Activated CD4-positive, alpha-beta T cell treated with anti-CD3 and anti-CD28 coated beads, Interleukin-2, Interleukin-4, amounts not matched to agents 100 ng/mL and 50 ng/mL, durations not matched to agents 16 hours and 8 hours (primary cell): ENCODE results near the gene HARS1.
"Not testable (repeated sequence)": the region's sequence is repeated elsewhere in the genome, so short reads cannot be mapped to it uniquely, and the experiment has no call there.

ENCODE experiments used
- DNase-seq: peaks from one replicate; pipeline ENCODE4 v3.0.0-alpha.2; 2020; ENCODE audit warnings: low spot score

The HARS1 gene

GRCh38 chr5:140633021-140633471 is 58.1 kb downstream of the HARS1 start, which contains the start of gene CD14:
TSS of gene CD14 (minus strand) at chr5:140633175. CDS start at chr5:140633071, 104 bp downstream.
- DNase-seq, result no peak

GRCh38 chr5:140632366-140633020 is 58.7 kb downstream of the HARS1 start:
- DNase-seq, result peak; percentile 53

GRCh38 chr5:140631831-140632365 is 59.3 kb downstream of the HARS1 start:
- DNase-seq, result no peak

GRCh38 chr5:140631036-140631417 is 60.1 kb downstream of the HARS1 start:
- no peak for DNase-seq

GRCh38 chr5:140630292-140631035 is 60.7 kb downstream of the HARS1 start:
- DNase-seq, result no peak

GRCh38 chr5:140628711-140629110 is 62.5 kb downstream of the HARS1 start:
- no peak for DNase-seq

GRCh38 chr5:140627972-140628371 is 63.2 kb downstream of the HARS1 start:
- DNase-seq, result no peak

- not testable (repeated sequence) for DNase-seq
Measured at GRCh38 chr5:140624886-140625285, 66.3 kb downstream of the HARS1 start.
